Suprapubic skin (tissue), 3 donors: ENCODE measurements around the gene BCL11A.

Experiments used
- CTCF ChIP-seq, 2 donors: fragments of 200-600 bp in 1 of 2; fragments of 450-650 bp in 1 of 2; sonication (generic) in 1 of 2; IDR thresholded peaks; one replicate each; pipeline ENCODE4 v1.5.1; 2016 to 2019; ENCODE audit warnings: antibody characterized with exemption in 2 of 2, mild to moderate bottlenecking in 1 of 2, moderate library complexity in 1 of 2
- POLR2A ChIP-seq, 2 donors: fragments of 450-650 bp; IDR thresholded peaks; one replicate each; pipeline ENCODE4 v1.6.1; 2017; ENCODE audit warnings: antibody characterized with exemption in 2 of 2, mild to moderate bottlenecking in 2 of 2, moderate library complexity in 2 of 2

GRCh38 chr2:60598271-60598670 lies 44.8 kb upstream of the BCL11A start:
- TF ChIP-seq POLR2A (IDR thresholded peaks at IDR 0.05), result no peak
- TF ChIP-seq CTCF (IDR thresholded peaks at IDR 0.05), result no peak
